AG04450 (cell line): Measurements from ENCODE around the gene TARP.

Source experiments
- CTCF ChIA-PET: fragments of 300-600, 350-600 bp; formaldehyde crosslinking; extraction: SDS; loops from one replicate; lab custom pipeline; 2022; ENCODE audit warnings: antibody characterized with exemption, inconsistent platforms; lab: Charles Lee
- POLR2A ChIA-PET: fragments of 350-600 bp; formaldehyde crosslinking; extraction: SDS; loops from one replicate; lab custom pipeline; 2021; ENCODE audit warnings: antibody characterized with exemption, inconsistent platforms; lab: Yijun Ruan, JAX
- DNase-seq: peaks from one replicate; pipeline ENCODE4 v3.0.0-alpha.2; 2011; ENCODE audit warnings: low read depth, low spot score
- H3K27ac ChIP-seq: one replicate; pipeline ENCODE4 v1.5.1; 2012; ENCODE audit warnings: low read depth, low read length, control low read depth
- H3K27me3 ChIP-seq: one replicate; pipeline ENCODE4 v1.6.0; 2012; ENCODE audit warnings: low read length; ENCODE audit not compliant: control insufficient read depth, insufficient read depth
- H3K4me3 ChIP-seq: 2 replicates; pipeline ENCODE4 v1.5.1; 2011; ENCODE audit warnings: mild to moderate bottlenecking, low read depth, low read length, control low read depth
- H3K9me3 ChIP-seq: 2 replicates; pipeline ENCODE4 v1.5.1; 2012; ENCODE audit warnings: low read length; ENCODE audit not compliant: control insufficient read depth, insufficient read depth
- TF ChIP-seq, protein P1 (sequence below): IDR thresholded peaks from 2 replicates; pipeline ENCODE4 v1.5.1; 2011; ENCODE audit warnings: low read depth, low read length, control low read depth, inconsistent platforms

The TARP gene

DNA sequence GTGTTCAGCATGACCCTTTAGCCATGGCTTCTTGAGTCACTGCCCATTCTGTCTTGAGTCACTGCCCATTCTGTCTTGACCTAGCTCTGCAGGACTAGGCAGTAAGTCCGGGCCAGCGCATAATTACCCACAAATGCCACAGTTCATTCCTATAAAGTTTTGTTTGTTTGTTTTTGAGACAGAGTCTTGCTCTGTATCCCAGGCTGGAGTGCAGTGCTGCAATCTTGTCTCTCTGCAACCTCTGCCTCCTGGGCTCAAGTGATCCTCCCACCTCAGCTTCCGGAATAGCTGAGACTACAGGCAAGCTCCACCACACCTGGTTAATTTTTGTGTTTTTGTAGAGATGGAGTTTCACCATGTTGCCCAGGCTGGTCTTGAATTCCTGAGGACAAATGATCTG, 32.7 kb upstream of the TARP start:
- Histone ChIP-seq H3K9me3 (no peaks in the 10 kb centered on the region), H3K27ac (no peak overlapping the region), H3K4me3 (no peak overlapping the region), H3K27me3 (peaks cover 12% of the 10 kb centered on the region)
- ChIA-PET CTCF (no interaction called here), POLR2A (no interaction called here)
- no peak for DNase-seq
- TF ChIP-seq, protein P1, sequence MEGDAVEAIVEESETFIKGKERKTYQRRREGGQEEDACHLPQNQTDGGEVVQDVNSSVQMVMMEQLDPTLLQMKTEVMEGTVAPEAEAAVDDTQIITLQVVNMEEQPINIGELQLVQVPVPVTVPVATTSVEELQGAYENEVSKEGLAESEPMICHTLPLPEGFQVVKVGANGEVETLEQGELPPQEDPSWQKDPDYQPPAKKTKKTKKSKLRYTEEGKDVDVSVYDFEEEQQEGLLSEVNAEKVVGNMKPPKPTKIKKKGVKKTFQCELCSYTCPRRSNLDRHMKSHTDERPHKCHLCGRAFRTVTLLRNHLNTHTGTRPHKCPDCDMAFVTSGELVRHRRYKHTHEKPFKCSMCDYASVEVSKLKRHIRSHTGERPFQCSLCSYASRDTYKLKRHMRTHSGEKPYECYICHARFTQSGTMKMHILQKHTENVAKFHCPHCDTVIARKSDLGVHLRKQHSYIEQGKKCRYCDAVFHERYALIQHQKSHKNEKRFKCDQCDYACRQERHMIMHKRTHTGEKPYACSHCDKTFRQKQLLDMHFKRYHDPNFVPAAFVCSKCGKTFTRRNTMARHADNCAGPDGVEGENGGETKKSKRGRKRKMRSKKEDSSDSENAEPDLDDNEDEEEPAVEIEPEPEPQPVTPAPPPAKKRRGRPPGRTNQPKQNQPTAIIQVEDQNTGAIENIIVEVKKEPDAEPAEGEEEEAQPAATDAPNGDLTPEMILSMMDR: no peak

DNA sequence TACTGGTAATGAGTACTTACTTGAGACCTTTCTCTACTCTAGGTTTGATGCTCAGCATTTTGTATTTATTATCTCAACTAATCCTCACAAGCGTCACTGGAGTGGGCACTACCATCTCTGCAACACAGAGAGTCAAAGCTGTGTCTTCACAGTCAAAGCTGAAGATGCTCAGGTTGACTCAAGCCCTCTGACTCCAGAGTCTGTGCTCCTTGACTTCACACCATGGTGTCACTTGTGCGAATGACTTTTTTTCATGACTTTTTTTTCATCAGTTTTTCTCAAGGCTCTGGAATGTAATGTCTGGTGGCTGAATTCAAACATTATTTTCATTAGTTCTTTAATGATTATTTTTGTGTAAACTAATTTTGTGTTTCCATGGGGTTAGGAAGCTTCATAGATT, 30.4 kb upstream of the TARP start:
- Histone ChIP-seq H3K4me3 (no peak overlapping the region), H3K27ac (no peak overlapping the region), H3K9me3 (no peaks in the 10 kb centered on the region), H3K27me3 (peaks cover 12% of the 10 kb centered on the region)
- ChIA-PET CTCF (interaction anchor here (1.0 kb wide), 1 partner anchor 88 kb away, joined by 3 read pairs; no protein-coding TSS in a partner anchor), POLR2A (no interaction called here)
- TF ChIP-seq, protein P1: no peak
- DNase-seq: no peak

DNA sequence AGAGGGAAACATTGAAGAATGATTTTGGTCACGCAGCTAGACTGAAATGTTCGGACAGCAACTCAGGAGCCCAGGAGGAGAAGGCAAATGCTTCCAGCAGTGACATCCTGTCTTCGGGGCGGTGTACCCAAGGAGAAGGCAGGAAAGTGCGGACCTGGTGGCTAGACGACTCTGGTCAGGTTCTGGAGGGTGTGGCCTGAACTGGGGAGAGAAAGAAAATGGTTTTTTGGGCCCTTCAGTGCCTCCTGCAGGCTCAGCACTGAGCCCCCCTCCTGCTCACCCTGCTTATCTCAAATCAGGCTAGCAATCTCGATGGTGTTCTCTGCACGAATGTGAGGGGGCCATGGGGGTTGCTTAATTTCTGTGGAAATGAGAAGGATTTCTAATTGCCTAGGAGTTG, 26.7 kb upstream of the TARP start:
- TF ChIP-seq, protein P1: no peak
- ChIA-PET POLR2A (no interaction called here), CTCF (no interaction called here)
- peaks cover 15% of the 10 kb centered on the region for H3K27me3 ChIP-seq
- no peak overlapping the region for H3K4me3 ChIP-seq
- no peaks in the 10 kb centered on the region for H3K9me3 ChIP-seq
- no peak overlapping the region for H3K27ac ChIP-seq
- no peak for DNase-seq

DNA sequence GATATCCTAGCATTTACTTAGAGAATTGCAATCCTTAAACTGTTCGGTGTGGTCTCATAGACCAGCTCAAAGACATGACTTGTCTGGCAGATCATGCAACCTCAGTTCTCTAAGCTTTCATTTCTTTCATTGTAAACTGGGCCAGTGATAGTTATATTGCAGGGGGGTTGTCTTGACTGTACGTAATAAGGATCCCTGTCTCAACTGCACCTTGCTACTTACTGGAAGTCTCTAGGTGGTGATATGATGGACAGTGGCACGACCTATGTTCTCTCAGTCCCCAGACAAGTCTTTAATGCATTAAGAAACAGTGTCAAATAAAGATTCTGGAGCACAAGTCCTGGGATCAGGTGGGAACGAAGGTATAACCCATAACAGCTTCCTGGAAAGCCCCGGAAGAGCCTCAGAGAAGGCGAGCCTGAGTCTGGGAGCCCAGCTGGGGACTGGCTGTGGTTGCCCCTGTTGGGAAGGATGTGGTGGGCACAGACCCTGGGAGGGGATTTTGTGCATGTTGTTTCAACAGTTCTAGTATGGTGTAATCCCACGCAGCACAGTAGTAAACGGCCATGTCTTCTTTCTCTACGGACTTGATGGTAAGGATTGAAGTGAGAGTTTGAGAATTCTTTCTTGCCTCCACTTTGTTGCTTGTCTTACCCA, 26.0 kb upstream of the TARP start:
- CTCF ChIA-PET: interaction anchor here (1.0 kb wide), 1 partner anchor 36 kb away, joined by 3 read pairs; no protein-coding TSS in a partner anchor
- peaks cover 12% of the 10 kb centered on the region for H3K27me3 ChIP-seq
- TF ChIP-seq, protein P1: no peak
- H3K9me3 ChIP-seq: no peaks in the 10 kb centered on the region
- H3K4me3 ChIP-seq: no peak overlapping the region
- POLR2A ChIA-PET: no interaction called here
- H3K27ac ChIP-seq: no peak overlapping the region
- no peak for DNase-seq

DNA sequence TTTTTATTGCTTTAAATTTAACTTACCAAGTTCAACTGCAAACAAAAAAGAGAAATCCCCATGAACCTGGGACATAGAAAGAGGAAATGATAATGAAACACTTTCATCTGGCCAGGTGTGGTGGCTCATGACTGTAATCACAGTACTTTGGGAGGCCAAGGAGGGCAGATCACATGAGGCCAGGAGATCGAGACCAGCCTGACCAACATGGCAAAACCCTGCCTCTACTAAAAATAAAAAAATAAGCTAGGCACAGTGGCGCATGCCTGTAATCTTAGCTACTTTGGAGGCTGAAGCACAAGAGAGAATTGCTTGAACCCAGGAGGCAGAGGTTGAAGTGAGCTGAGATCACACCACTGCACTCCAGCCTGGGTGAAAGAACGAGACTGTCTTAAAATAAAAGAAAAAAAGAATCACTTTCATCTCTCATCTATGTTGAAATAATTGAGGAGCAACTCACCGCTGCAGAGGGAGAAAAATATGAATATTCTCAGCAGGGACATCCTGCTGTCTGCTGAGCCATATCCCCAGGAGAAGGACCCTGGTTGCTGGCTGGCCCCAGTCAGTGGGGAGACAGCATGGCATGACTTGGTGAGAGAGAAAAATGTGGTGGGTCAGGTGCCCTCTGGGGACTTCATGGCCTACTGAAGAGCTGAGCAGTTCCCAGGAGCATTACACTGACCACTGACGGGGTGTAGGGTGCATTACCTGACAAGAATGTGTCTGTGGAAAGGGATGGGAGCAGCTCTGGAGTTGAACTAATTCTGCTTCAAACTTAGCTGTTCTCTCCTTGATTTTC, 22.8 kb upstream of the TARP start:
- Histone ChIP-seq H3K27me3 (peaks cover 3% of the 10 kb centered on the region), H3K9me3 (no peaks in the 10 kb centered on the region), H3K4me3 (no peak overlapping the region), H3K27ac (no peak overlapping the region)
- ChIA-PET POLR2A (no interaction called here), CTCF (no interaction called here)
- TF ChIP-seq, protein P1: no peak
- no peak for DNase-seq
